Erythroblast (primary cell): ENCODE data around the gene IPO9.
"Not testable (repeated sequence)": the region's sequence is repeated elsewhere in the genome, so short reads cannot be mapped to it uniquely, and the experiment has no call there.

Source experiments
- DNase-seq, 2 experiments: peaks; one replicate each; lab custom pipeline; 2025; lab: John Stamatoyannopoulos, UW
- GATA1 ChIP-seq: IDR thresholded peaks from 2 replicates; pipeline ENCODE4 v1.6.1; 2011; ENCODE audit warnings: low read depth, mild to moderate bottlenecking, control low read depth, low read length, moderate library complexity
- POLR2A ChIP-seq: IDR thresholded peaks from 2 replicates; pipeline ENCODE4 v1.6.1; 2011; ENCODE audit warnings: mild to moderate bottlenecking, low read length

Gene IPO9

DNA sequence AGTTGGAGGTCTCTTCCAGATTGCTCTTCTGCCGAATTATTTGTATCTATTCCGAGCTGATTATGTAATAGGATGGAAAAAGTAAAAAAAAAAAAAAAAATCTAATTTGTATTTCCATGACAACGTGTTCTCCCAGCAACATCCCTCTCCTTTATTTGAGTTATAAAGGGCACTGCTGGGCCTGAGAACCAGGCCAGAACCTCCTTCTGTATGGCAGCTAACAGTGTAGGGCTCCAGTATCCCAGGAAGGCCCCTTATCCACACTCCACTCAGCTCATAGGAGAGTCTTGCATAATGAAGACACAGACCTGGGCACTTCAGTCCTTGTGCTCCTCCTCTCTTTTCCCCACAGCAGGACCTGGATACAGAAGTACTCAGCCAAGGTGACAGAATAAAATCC is 3.7 kb upstream of the IPO9 start:
- DNase-seq = no peak
- TF ChIP-seq GATA1 = no peak
- no peak for TF ChIP-seq POLR2A

DNA sequence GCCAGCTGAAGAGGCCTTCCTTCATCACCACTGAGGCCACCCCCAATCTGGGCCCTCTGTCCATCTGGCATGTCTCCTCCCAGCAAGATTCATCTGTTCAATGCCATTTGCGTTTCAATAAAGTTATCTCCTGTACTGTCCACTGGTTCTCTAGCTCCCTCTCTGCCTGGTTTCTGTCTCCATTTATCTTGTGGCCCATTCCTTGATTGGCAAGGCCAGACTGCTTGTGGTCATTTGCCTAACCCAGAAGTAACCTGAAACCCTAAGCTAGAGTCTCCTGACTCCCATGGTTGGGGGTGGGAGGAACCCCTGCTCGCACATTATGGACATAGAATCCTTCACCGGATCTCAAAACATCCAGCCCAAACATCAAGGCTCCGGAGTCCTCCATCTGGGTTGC is 2.1 kb upstream of the IPO9 start:
- DNase-seq = no peak
- TF ChIP-seq POLR2A (no peak), GATA1 (no peak)

DNA sequence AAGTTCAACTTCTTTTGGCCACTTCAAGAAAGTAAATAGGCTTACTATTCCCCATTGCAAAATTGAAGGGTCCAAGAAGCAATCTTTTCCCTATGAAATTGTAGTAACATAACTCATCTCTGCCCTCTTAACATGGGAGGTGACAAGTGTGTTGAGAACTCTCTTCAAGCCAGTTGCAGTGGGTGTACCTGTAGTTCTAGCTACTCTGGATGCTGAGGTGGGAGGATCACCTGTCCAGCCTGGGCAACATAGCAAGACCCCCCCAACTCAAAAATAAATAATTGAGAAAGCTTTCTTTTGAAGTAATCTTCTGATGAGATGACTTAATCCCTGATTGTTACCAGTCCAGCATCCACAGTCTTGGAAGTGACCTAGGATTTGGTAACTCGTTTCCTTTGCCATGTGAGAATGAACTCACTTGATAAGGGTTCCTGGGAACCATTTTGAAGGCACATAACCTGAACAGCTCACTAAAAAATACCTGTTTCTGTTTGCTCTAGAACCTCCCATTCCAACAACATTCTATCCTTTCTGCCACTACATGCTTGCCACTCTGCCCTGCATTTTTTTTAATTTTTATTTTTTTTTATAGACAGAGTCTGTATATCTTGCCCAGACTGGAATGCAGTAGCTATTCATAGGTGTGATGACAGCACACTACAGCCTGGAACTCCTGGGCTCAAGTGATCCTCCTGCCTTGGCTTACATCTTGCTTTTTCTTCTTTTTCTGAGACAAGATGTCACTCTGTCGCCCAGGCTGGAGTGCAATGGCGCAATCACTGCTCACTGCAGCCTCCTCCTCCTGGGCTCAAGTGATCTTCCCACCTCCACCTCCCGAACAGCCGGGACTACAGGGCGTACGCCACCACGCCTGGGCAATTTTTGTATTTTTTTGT is 1.4 kb upstream of the IPO9 start:
- no peak for DNase-seq
- no peak for TF ChIP-seq POLR2A
- TF ChIP-seq GATA1 = no peak

DNA sequence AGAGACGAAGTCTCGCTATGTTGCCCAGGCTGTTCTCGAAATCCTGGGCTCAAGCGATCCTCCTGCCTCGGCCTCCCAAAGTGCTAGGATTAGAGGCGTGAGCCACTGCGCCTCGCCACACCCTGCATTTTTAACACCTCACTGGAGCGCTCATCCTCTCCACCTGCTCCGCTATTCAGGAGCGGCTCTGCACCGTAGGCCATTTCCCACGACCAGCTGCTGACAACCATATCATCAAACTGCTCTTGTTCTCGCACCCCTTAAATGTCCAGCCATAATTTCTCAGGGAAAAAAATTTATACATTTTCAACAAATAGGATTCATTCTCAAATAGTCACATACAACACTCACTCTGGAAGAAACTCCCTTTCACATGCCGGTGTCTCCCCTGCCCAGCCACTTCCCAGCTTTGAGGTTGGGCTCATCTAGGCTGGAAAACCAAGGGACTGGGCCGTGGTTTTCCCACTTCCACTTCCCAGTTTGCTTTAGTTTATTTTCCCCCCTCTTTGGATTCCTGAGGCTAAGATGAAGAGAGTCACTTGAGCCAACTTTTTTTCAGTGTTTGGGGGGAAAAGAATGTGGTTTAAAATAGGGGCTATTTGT is 639 bp upstream of the IPO9 start:
- no peak for DNase-seq
- TF ChIP-seq GATA1 (no peak), POLR2A (no peak)

DNA sequence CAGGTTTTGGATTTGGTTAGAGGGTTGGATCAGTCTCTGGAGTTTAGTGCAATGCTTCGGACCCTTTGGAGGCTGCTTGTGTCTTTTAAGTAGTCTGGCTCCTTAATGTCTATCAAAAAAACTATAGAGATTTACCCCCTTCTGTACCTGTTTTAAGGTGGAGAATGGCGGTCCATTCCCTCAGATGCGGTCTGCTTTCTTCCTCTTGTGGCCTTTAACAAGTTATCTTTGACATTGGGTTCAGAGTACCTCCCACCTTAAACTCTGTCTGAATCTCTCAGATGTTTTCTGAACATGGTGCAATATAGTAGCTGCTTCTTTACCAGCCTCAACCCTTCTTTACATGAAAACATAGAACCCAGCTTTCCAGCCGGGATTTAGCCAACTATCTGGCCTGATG is 2.4 kb downstream of the IPO9 start:
- no peak for DNase-seq
- TF ChIP-seq POLR2A (no peak), GATA1 (no peak)

DNA sequence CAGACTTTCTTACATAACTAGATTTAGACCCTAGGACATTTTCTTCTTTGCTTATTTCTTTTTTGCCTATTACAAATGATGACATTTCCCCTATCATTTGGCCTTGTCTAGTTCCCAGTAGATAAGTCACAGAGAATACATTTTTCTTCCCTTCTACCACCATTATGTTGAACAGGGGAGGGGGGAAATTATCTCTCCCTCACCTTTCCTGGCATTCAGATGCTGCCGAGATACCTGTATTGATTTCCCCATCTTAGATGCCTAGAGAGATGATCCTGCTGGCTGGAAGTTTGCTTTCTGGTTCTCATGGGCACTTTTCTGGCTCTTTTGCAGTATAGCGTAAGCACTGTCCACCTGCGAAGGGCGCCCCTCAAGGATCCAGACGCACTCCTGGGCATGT is 5.7 kb downstream of the IPO9 start:
- TF ChIP-seq GATA1 (no peak), POLR2A (no peak)
- DNase-seq = no peak

DNA sequence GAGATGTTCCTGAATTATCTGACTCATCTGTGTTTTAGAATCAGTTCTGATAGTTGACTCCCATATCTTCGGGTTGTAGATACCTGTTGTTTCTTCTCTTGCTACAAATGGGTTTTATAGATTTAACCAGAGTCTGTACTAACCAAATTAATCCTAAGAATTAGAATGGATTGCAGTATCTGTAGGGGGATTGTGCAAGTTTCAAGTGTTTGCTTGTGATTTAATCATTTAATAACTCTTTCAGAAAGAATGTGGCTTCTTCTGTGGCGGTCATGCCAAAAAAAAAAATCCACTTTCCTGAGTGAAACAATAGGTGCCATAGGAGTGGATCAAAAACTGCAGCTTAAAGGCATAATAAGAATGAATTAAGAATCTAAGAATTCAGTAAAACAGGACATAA is 9.4 kb downstream of the IPO9 start:
- no peak for DNase-seq
- TF ChIP-seq POLR2A (no peak), GATA1 (no peak)

DNA sequence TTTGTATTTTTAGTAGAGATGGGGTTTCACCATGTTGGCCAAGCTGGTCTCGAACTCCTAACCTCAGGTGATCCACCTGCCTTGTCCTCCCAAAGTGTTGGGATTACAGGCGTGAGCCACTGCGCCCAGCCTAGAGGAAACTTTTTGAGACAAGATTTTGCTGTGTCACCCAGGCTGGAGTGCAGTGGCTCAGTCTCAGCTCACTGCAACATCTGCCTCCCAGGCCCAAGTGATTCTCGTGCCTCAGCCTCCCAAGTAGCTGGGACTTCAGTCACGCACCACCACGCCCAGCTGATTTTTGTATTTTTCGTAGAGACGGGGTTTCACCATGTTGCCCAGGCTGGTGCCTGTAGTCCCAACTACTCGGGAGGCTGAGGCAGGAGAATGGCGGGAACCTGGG is 10.1 kb downstream of the IPO9 start:
- not testable (repeated sequence) for DNase-seq

DNA sequence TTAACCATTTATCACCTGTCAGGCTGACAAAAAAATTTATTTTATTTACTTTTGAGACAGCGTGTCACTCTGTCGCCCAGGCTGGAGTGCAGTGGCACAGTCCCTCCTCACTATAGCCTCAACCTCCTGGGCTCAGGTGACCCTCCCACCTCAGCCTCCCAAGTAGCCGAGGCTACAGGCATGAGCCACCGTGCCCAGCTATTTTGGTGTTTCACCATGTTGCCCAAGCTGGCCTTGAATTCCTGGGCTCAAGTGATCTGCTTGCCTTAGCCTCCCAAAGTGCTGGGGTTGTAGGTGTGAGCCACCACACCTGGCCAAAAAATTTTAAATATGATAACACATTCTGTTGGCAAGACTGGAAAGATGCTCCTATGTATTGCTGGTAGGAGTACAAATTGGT is 11.1 kb downstream of the IPO9 start:
- no peak for DNase-seq
- TF ChIP-seq POLR2A (no peak), GATA1 (no peak)

DNA sequence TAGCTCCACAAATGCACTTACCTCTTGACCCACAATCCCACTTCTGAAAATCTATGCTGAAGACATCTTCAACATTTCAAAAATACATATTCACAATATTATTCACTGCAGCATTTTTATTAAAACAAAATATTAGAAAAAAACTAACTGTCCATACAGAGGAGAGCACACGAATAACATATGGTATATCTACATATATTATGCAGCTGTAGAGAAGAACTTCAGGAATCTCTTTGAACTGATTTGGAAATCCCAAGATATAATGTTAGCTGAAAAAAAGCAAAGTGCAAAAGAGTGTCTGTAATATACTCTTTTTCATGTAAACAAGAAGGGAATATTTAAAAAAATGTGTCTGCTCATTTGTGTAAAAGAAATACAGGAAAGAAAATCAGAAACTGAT is 11.5 kb downstream of the IPO9 start:
- no peak for DNase-seq
- no peak for TF ChIP-seq POLR2A
- TF ChIP-seq GATA1 = no peak

DNA sequence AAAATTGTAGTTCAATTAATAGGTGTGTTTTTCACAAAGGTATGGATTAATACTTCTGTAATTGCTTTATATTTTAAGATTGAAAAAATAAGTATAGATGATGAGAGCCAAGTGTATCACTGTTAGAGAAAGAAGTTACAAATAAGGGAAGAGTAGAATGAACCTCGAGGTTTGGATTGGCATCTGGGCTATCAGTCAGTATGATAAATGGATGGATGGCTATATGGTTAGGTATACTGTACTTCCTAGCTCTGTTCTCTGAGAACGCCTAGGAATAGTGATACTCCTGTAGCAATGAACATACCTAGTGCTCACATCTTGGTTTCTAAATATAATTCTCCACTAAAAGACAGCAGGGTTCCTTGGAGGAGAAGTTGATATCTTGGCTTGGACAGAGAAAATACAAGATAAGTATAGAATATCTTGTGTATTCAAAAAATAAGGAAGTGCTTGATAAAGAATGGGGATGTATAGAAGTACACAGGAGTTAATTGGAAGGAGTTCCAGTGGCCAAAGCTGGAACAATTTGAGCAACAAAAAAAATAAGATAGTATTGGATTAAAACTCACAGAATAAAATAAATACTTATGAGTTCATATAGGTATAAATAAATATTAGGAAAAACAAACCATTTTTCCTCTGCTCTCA is 12.4 kb downstream of the IPO9 start:
- DNase-seq = no peak
- TF ChIP-seq POLR2A = no peak
- TF ChIP-seq GATA1 = no peak

DNA sequence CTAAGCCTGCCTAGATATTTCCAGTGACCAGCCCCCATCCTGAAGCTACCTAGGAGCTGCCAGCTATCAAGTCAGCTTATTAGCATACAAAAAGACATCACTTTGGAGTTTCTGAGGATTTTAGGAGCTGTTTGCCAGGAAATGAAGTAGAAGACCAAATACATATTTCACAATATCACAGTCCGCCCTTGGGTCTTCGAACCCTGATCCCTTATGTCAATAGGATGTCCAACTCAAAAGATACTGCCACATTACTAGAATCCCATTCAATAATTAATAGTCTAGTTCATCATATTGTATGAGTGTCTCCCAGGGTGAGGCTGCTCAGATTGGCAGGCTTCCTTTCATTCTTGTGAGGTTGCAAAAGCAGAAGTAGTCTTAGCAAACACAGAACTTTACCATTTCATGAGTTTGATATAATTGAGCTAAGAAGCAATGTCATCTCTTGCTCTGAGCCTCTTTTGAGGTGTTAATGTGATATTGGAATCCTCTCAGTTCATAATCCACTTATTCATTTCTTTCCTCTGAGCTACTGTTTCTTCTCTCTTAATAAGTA is 13.6 kb downstream of the IPO9 start:
- TF ChIP-seq GATA1 (no peak), POLR2A (no peak)
- no peak for DNase-seq

DNA sequence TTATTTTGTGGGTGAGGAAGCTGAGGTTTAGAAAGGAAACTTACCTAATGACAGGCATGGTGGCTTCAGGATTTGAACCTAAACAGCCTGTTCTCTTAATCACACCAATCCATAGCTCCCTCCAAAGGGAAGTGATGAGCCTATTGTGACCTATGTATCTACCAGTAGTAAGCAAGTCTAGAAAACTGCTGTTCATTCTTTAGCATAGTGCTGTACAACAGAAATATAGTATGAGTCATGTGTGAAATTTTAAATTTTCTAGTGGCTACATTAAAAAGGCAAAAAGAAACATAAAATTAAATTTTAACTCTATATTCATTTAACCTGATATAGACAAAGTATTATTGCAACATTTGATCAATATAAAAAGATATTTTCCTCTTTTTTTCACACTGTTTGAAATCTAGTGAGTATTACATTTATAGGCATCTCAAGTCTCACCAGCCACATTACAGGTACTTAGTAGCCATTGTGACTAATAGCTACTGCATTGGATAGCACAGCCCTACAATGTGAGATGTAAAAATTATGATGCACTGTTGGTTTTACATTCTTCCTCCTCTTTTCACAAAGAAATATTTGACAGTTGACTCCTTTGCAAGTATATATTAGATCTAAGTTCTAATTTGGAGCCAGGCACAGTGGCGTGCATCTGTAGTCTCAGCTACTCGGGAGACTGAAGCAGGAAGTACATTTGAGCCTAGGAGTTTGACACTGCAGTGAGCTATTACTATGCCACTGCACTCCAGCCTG is 16.6 kb downstream of the IPO9 start:
- TF ChIP-seq POLR2A = no peak

More for the DNA sequence above, 16.6 kb downstream of the IPO9 start:
- no peak for DNase-seq
